HepG2 (cell line): Measurements from ENCODE around the gene CNP. TPM values are rescaled to one million over a fixed set of nuclear protein-coding genes. Genes with fewer than 3 reads are reported as not detected.

Source experiments
- BRCA1 ChIP-seq: sonication (generic); formaldehyde crosslinking; IDR thresholded peaks from 2 replicates; pipeline ENCODE4 v1.4.0; 2020; ENCODE audit warnings: missing genetic modification reagents
- BRD4 ChIP-seq: sonication (generic); formaldehyde crosslinking; IDR thresholded peaks from 2 replicates; pipeline ENCODE4 v1.4.0; 2020; ENCODE audit warnings: missing genetic modification reagents
- CBX5 ChIP-seq: sonication (generic); formaldehyde crosslinking; IDR thresholded peaks from 2 replicates; pipeline ENCODE4 v1.4.0; 2020; ENCODE audit warnings: missing genetic modification reagents, borderline replicate concordance
- CCAR2 ChIP-seq: fragments of 200-400 bp; formaldehyde crosslinking; optimal IDR thresholded peaks from 2 replicates; pipeline ENCODE3; 2018; ENCODE audit warnings: low read depth, mild to moderate bottlenecking, low read length, moderate library complexity
- CSRNP1 ChIP-seq: sonication (generic); formaldehyde crosslinking; IDR thresholded peaks from 2 replicates; pipeline ENCODE4 v1.8.1; 2023; ENCODE audit warnings: mild to moderate bottlenecking, missing genetic modification reagents
- DNMT3B ChIP-seq: conservative IDR thresholded peaks from 2 replicates; pipeline ENCODE4 v1.6.1; 2016; ENCODE audit warnings: missing biosample characterization, control low read depth
- HMGA1 ChIP-seq: sonication (generic); formaldehyde crosslinking; conservative IDR thresholded peaks from 2 replicates; pipeline ENCODE4 v1.4.0; 2020; ENCODE audit warnings: missing genetic modification reagents
- HNRNPUL1 ChIP-seq: fragments of 200-400 bp; formaldehyde crosslinking; IDR thresholded peaks from 2 replicates; pipeline ENCODE4 v1.6.1; 2017; ENCODE audit warnings: low read depth, mild to moderate bottlenecking, low read length, moderate library complexity
- KDM4B ChIP-seq: sonication (generic); formaldehyde crosslinking; IDR thresholded peaks from 2 replicates; pipeline ENCODE4 v1.4.0; 2020; ENCODE audit warnings: missing genetic modification reagents
- THYN1 ChIP-seq: sonication (generic); formaldehyde crosslinking; IDR thresholded peaks from 2 replicates; pipeline ENCODE4 v1.8.1; 2023; ENCODE audit warnings: low read depth, mild to moderate bottlenecking, moderate library complexity, missing genetic modification reagents, borderline replicate concordance
- ZFP62 ChIP-seq: sonication (generic); formaldehyde crosslinking; IDR thresholded peaks from 2 replicates; pipeline ENCODE4 v1.4.0; 2020; ENCODE audit warnings: missing genetic modification reagents
- ZGPAT ChIP-seq: IDR thresholded peaks from 2 replicates; pipeline ENCODE4 v1.6.1; 2016; ENCODE audit warnings: mild to moderate bottlenecking
- ZNF124 ChIP-seq: sonication (generic); formaldehyde crosslinking; IDR thresholded peaks from 2 replicates; pipeline ENCODE4 v1.4.0; 2020; ENCODE audit warnings: missing genetic modification reagents
- ZNF367 ChIP-seq: sonication (generic); formaldehyde crosslinking; IDR thresholded peaks from 2 replicates; pipeline ENCODE4 v1.4.0; 2020; ENCODE audit warnings: missing genetic modification reagents, borderline replicate concordance
- ZNF878 ChIP-seq: sonication (generic); formaldehyde crosslinking; IDR thresholded peaks from 2 replicates; pipeline ENCODE4 v1.8.1; 2023; ENCODE audit warnings: mild to moderate bottlenecking, missing genetic modification reagents, moderate library complexity
- polyA plus RNA-seq, 8 experiments: library from polyadenylated mRNA; depleted of rRNA in 3 of 8; stranded (reverse) in 7 of 8; unstranded in 1 of 8; fragments of >200 nt; fragmentation: Illumina TruSeq in 4 of 8; extraction: Trizol in 4 of 8; gene quantifications; 2 replicates each; pipeline versions ENCODE4 v1.2.1 to v1.2.3, GENCODE V29; 2011 to 2016; ENCODE audit warnings: low read depth in 4 of 8, missing spikeins in 1 of 8, mixed read lengths in 1 of 8; ENCODE audit not compliant: insufficient read depth in 1 of 8
- total RNA-seq, 5 experiments: library from RNA; depleted of rRNA; stranded (reverse); fragments of >200 nt; fragmentation: Illumina TruSeq; extraction: Trizol; gene quantifications; 2 replicates each; pipeline ENCODE4 v1.2.3, GENCODE V29; 2016; ENCODE audit warnings: low read depth in 1 of 5
- TF ChIP-seq, protein P1 (sequence below), 2 experiments: fragments of 450-650 bp in 1 of 2; sonication (generic) in 1 of 2; formaldehyde crosslinking in 1 of 2; IDR thresholded peaks; 2 replicates each; pipeline versions ENCODE4 v1.6.1 to v1.8.0; 2016 to 2022; ENCODE audit warnings: antibody characterized with exemption in 1 of 2, mild to moderate bottlenecking in 1 of 2, missing genetic modification reagents in 1 of 2

The CNP gene
- total and polyA plus RNA-seq, 2 of the 13 experiments (the other 11 are each of a cell fraction or from before 2014, with no cell fraction given), result 97.2 to 161 TPM

GRCh38 chr17:41918314-41919164 is 48.1 kb upstream of the CNP start, which contains the start of gene ACLY (continued):
- TF ChIP-seq CSRNP1 (CRISPR knock-in tag), result peak; percentile 86; the same call in 1 of the 2 replicates
- TF ChIP-seq ZGPAT (CRISPR knock-in tag), result peak; percentile 85; the same call in 1 of the 2 replicates
- 0 out of 2 replicates have a peak, but pooled peaks have one; percentile 16 for TF ChIP-seq CBX5 (CRISPR knock-in tag)
- TF ChIP-seq ZNF878 (CRISPR knock-in tag), result no peak
- peak; percentile 82 for TF ChIP-seq HNRNPUL1
- no peak for TF ChIP-seq BRCA1 (CRISPR knock-in tag)
- TF ChIP-seq BRD4 (CRISPR knock-in tag), result no peak
- TF ChIP-seq HMGA1 (CRISPR knock-in tag), result no peak
- 0 out of 2 replicates have a peak, but pooled peaks have one; percentile 2 for TF ChIP-seq ZNF124 (CRISPR knock-in tag)
- TF ChIP-seq ZFP62 (CRISPR knock-in tag), result no peak
- peak; percentile 78; the same call in 1 of the 2 replicates for TF ChIP-seq ZNF367 (CRISPR knock-in tag)
- TF ChIP-seq DNMT3B (CRISPR knock-in tag), result no peak
- no peak for TF ChIP-seq KDM4B
- TF ChIP-seq, protein P1, sequence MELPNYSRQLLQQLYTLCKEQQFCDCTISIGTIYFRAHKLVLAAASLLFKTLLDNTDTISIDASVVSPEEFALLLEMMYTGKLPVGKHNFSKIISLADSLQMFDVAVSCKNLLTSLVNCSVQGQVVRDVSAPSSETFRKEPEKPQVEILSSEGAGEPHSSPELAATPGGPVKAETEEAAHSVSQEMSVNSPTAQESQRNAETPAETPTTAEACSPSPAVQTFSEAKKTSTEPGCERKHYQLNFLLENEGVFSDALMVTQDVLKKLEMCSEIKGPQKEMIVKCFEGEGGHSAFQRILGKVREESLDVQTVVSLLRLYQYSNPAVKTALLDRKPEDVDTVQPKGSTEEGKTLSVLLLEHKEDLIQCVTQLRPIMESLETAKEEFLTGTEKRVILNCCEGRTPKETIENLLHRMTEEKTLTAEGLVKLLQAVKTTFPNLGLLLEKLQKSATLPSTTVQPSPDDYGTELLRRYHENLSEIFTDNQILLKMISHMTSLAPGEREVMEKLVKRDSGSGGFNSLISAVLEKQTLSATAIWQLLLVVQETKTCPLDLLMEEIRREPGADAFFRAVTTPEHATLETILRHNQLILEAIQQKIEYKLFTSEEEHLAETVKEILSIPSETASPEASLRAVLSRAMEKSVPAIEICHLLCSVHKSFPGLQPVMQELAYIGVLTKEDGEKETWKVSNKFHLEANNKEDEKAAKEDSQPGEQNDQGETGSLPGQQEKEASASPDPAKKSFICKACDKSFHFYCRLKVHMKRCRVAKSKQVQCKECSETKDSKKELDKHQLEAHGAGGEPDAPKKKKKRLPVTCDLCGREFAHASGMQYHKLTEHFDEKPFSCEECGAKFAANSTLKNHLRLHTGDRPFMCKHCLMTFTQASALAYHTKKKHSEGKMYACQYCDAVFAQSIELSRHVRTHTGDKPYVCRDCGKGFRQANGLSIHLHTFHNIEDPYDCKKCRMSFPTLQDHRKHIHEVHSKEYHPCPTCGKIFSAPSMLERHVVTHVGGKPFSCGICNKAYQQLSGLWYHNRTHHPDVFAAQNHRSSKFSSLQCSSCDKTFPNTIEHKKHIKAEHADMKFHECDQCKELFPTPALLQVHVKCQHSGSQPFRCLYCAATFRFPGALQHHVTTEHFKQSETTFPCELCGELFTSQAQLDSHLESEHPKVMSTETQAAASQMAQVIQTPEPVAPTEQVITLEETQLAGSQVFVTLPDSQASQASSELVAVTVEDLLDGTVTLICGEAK (IDR thresholded peaks at IDR 0.05), result no peak
- TF ChIP-seq, protein P1 (CRISPR knock-in tag; IDR thresholded peaks at IDR 0.05), result peak; percentile 15; the same call in 1 of the 2 replicates
- no peak for TF ChIP-seq THYN1 (CRISPR knock-in tag)
- no peak for TF ChIP-seq CCAR2
